SK-N-SH (cell line): ENCODE results near the gene ZNF714.

Source experiments
- CTCF ChIP-seq: fragments of 200-600 bp; sonication (generic); IDR thresholded peaks from 2 replicates; pipeline ENCODE4 v1.6.1; 2017; ENCODE audit warnings: antibody characterized with exemption, mild to moderate bottlenecking, moderate library complexity
- FOXJ3 ChIP-seq: sonication (generic); formaldehyde crosslinking; IDR thresholded peaks from 2 replicates; pipeline ENCODE4 v1.5.1; 2020; ENCODE audit warnings: mild to moderate bottlenecking, missing genetic modification reagents
- GABPA ChIP-seq: IDR thresholded peaks from 2 replicates; pipeline ENCODE4 v1.4.0; 2012; ENCODE audit warnings: low read depth, mild to moderate bottlenecking
- POLR2AphosphoS5 ChIP-seq: IDR thresholded peaks from 2 replicates; pipeline ENCODE4 v1.6.1; 2012; ENCODE audit warnings: low read depth, low read length
- RFX5 ChIP-seq: IDR thresholded peaks from 2 replicates; pipeline ENCODE4 v1.6.1; 2012; ENCODE audit warnings: mild to moderate bottlenecking, improper control_type of control experiment, low read length
- SMC3 ChIP-seq: IDR thresholded peaks from 2 replicates; pipeline ENCODE4 v1.6.1; 2012; ENCODE audit warnings: low read depth, low read length, improper control_type of control experiment

GRCh38 chr19:21117041-21117907, 35.3 kb downstream of the ZNF714 start:
- TF ChIP-seq FOXJ3 (CRISPR knock-in tag) (no peak), SMC3 (no peak), CTCF (no peak), POLR2AphosphoS5 (no peak), RFX5 (no peak), GABPA (no peak)
